ENCODE results near the gene PREB.
"Not testable (repeated sequence)": the region's sequence is repeated elsewhere in the genome, so short reads cannot be mapped to it uniquely, and the experiment has no call there.

PREB gene, protein sequence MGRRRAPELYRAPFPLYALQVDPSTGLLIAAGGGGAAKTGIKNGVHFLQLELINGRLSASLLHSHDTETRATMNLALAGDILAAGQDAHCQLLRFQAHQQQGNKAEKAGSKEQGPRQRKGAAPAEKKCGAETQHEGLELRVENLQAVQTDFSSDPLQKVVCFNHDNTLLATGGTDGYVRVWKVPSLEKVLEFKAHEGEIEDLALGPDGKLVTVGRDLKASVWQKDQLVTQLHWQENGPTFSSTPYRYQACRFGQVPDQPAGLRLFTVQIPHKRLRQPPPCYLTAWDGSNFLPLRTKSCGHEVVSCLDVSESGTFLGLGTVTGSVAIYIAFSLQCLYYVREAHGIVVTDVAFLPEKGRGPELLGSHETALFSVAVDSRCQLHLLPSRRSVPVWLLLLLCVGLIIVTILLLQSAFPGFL

DNA sequence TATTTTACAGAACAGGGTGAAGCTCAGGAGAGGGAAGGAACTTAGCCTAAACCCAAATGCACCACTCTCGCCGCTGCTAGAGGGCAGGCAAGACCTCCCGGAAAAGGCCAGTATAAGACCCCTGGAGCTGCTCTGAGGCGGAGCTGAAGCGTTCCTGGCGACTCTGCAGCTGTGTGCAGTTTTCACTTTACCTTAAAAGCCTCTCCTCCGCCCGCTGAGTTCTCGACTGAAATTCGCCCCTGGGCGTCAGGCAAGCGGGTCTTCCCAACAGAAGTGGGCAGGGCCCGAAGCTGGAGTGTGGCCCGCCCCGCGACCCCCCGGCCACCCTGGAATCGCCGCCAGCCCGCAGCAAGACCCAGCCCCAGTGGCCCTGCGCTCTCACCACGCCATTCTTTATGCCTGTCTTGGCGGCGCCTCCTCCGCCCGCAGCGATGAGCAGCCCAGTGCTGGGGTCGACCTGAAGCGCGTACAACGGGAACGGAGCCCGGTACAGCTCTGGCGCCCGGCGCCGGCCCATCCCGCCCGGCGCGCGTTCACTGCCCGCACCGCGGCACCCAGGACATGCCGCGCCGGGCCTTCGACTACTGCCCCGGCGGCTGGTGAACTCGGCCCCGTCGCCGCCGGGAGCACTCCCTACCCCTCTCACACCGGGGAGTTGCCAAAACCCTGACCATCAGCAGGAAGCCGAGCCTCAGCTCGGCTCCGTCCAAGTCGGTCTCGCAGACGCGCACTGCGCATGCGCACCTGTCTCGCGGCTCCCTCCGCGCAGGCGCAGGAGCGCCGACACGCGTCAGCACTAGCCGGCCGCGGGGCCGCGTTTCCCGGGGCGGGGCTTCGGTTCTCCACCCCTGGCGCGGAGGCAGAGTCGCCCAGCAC is at the start of gene PREB:
TSS of gene PREB (minus strand) at position 732 of the 876 bp plus-strand sequence. CDS start at position 517, 215 bp downstream.
- DNase-seq: peak; percentile 97

DNA sequence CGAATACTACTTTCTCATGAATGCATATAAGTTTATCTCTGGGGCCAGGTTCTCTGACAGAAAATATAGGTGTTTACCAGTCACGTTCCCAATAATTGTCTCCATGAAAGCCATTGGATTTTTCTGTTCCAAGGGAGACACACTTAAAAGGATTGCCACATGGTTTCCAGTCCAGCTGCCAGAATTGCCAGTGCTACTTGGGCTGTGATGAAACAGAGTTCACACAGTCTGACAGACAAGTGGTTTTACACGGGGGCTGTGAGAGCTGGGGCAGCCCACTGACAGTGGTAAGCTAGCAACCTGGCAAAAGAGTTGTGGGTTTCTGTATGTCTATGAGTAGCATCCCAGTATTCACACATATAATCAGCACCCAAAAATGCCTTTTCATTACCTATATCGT is 49.7 kb upstream of the PREB start:
- DNase-seq: no peak

DNA sequence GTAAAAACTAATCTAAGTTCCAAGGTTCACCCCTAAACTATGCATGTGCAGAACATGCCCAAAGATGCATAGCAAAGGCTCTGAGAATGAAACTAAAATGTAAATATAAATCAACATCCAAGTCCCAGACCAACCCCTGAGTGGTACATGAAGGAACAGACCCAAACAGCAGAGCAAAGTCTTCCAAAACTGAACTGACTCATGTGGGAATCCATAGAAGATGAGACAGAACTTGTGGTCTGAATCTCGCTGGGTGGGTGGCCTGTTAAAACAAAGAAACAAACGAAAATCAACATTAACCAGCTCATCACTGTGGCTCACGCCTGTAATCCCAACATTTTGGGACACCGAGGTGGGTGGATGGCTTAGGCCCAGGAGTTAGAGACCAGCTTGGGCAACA is 47.9 kb upstream of the PREB start:
- no peak for DNase-seq

DNA sequence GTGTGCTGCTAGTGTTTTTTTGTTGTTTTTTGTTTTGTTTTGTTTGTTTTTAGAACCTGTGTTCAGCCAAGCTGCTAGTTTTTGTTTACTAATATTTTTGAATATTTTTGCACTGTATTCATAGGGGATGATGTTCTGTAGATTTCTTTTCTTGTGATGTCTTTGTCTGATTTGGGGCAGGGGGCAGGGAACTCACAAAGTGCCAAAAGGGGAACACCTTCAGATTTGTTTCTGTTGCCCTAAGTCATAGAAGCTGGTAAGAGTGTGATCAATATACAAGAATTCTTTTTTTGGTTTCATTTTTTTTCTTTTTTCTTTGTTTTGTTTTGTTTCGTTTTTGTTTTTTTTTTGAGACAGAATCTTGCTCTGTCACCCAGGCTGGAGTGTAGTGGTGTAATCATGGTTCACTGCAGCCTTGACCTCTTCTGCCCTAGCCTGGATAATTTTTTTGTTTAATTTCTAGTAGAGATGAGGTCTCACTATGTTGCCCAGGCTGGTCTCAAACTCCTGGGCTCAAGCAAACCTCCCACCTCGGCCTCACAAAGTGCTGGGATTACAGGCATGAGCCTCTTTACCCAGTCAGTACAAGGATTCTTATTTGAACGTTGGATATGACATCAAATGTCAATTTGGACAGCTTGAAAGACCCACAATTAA is 45.0 kb upstream of the PREB start:
- no peak for DNase-seq

DNA sequence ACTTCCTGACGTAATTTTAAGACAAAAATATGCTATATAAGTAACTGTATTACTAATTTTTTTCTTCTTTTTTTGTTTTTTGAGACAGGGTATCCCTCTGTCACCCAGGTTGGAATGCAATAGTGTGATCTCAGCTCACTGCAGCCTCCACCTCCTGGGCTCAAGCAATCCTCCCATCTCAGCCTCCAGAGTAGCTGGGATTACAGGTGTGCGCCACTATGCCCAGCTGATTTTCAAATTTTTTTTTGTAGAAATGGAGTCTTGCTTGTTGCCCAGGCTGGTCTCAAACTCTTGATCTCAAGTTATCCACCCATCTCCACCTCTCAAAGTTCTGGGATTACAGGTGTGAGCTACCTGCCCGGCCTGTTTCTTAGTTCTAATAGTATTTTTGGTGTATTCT is 44.0 kb upstream of the PREB start:
- no peak for DNase-seq

DNA sequence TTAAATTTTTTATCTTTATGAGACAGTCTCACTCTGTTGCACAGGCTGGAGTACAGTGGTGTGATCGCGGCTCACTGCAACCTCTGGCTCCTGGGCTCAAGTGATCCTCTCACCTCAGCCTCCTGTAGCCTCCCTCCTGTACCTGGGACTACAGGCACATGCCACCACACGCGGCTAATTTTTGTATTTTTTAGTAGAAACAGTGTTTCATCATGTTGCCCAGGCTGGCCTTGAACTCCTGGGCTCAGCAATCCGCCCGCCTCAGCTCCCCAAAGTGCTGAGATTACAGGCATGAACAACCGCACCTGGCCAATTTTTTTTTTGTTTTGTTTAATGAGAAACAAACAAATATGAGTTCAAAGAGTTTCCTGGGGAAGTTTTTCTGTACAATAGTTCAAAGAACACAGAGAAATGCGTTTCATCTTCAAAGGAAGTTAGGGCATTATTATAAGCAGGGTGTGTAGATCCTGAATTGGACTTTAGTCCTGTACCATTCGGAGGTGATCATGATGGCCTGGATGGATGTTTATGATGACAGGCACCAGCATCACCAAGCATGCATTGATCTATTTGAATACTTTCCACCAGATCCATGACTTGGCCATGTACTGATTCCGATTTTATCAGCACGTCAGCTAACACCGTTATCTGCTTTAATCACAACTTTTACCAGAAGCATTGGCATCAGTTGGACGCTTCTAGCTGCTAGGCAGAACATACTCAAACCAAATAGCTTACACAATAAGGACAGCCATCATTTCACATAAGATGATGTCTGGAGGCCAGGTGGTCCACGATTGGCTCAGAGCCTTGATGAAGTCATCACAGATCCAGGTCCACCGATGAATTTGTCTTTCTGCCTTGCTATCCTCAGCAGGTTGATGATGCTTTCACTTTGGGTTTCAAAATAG is 43.3 kb upstream of the PREB start:
- no peak for DNase-seq

DNA sequence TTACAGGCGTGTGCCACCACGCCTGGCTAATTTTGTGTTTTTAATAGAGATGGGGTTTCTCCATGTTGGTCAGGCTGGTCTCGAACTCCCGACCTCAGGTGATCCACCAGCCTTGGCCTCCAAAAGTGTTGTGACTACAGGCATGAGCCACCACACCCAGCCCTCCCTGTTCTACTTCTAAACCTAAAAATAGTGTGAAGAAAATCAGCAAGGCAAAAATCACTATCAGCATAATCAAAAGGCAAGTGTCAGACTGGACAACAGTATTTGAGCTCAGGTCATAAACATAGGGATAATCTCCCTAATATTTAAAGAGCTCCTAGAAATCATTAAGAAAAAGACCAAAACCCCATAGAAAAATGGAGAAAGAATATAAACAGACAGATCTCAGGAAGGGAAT is 41.3 kb upstream of the PREB start:
- not testable (repeated sequence) for DNase-seq

DNA sequence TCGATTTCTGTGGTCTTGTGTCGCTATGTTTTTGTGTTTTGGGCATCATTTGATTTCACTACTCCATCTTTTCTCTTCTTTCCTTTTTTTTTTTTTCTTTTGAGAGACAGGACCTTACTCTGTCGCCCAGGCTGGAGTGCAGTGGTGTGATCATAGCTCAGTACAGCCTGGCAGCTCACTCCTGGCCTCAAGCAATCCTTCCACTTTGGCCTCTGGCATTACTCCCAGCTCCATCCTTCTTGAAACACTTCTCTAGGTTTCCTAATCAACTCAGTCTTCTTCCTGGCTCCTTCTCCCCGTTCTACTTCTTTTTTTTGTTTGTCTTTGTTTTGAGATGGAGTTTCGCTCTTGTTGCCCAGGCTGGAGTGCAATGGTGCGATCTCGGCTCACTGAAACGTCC is 40.9 kb upstream of the PREB start:
- no peak for DNase-seq

DNA sequence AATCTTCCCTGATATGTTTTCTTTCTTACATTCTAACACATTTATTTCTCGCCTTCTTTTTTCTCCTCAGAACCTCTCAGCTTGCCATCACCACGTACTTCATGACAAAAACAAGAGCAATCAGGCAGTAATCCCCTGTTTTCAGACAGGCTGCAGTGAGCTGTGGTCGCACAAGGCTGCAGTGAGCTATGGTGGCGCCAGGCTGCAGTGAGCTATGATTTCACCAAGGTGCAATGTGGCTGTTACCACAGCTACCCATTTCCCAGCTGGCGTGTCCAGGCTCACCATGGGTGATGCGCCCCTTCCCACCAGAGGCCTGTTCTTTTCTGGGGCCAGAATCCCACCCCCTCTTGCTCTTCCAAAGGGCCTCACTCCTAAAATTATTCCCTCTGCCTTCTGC is 40.2 kb upstream of the PREB start:
- DNase-seq: no peak

DNA sequence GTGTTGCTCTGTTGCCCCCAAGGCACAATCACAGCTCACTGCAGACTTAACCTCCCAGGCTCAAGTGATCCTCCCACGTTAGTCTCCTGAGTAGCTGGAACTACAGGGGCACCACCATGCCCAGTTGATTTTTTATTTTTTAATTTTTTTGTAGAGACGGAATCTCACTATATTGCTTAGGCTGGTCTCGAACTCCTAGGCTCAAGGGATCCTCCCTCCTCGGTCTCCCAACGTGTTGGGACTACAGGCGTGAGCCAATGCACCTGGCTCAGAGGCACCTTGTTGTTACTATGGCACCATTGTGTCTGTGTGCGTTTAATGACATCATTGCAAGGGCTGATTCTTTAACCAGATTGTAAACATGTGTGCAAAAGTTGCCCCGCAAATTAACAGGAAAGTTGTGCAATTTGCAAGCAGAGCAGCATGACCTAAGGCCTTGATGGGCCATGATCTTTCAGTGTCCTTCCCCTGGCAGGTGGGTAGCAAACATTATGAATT is 37.0 kb upstream of the PREB start:
- DNase-seq: no peak

DNA sequence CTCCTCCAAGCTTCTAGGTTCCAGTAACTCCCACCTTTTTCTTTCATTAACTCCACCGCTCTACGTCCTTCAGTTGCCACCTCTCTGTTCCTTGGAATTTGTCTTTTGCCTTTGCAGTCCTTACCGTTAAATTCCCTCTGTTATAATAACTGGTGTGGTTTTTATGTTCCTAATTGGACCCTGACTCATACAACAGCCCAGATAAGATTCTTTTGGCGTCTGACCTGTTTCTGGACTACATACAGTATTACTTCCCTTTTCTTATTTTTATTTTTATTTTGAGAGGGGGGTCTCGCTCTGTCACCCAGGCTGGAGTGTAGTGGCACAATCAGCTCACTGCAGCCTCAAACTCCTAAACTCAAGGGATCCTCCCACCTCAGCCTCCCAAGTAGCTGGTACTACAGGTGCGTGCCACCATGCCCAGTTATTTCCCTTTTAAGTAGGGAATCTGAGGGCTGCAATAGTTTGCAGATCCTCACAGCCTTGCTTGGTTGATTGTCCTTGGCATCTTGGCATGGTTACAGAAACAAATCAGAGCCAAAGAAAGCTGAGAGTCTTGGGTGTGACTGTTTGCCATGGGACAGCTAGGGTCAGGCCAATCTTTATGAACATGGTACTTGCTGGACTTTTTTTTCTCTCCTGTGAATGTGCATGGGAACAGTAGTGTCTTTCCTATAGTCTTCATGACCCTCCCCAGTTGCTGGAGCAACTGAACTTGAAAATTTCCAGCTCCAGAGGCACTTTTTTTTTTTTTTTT is 36.3 kb upstream of the PREB start:
- DNase-seq: no peak

DNA sequence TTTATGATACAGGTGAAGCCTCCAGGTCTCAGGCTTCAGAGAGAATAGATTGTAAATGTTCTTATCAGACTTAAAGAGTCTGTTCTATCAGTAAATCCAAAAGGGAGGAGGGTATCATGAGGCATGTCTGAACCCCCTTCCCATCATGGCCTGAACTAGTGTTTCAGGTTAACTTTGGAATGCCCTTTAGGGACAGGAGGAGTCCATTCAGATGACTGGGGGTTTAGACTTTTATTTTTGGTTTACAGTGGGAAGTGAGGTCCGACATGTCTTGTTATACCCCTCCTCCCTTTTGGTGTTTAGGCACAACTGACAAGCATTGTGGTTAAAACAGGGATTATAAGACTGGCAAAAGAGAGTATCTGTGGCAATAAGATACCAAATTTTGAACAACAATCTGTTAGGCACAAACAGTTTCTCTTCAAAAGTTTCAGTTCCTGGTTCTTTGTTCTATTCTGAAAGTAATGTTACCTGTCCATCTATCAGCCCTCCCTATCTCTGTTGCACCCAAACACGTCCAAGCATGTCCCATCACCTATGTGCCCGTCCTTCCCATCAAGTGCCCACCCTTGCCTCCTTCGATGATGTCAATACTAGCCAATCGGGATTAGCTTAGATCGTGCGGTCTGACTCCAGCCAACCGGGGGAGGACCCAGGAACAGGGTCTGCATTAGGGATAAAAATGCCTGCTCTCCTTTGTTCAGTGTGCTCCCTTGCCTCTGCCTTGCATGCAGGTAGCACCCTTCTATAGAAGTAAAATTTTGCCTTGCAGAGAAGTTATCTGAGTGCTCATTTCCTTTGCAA is 30.7 kb upstream of the PREB start:
- DNase-seq: no peak

DNA sequence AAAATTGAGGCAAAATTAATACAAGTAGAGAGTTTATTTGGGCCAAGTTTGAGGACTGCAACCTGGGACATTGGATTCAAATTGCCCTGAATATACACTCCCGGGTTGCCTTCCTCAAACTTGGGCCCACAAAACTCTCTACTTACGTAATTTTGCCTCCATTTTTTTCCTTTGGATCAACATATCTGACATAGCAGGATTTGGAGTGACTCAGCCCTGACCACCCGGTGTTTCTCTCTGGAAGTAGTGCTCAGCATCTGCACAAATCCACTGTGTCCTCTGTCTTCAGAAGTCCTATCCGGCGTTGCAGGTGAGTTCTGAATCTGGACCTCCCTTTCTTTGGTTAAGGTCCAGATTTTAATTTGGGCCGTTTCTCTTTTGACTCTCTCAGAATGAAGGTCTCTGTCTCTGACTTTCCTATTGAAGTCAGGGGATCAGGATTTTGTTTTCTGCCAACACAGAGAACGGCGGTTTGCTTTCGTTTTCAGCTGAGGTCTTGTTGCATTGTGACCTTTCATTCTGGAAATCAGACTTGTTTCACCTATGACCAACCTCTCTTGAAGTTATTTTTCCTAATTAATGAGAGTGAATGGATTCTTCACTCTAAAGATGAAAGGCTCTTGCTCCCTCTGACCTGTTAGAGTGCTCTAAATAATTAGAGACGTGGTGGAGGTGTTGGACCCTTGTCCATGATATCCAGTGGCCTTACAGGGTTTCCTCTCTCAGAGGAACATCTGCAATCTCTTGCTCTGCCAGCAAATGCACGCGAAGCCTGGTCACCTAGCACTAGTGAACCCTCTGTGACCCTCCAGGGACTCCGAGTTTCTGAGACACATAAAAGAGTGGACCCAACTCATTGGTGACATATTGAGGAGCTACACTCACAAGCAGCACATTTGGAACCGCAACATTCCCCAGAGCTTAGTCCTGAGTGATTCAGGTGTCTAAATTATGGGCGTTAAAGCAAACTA is 28.0 kb upstream of the PREB start:
- DNase-seq: no peak

DNA sequence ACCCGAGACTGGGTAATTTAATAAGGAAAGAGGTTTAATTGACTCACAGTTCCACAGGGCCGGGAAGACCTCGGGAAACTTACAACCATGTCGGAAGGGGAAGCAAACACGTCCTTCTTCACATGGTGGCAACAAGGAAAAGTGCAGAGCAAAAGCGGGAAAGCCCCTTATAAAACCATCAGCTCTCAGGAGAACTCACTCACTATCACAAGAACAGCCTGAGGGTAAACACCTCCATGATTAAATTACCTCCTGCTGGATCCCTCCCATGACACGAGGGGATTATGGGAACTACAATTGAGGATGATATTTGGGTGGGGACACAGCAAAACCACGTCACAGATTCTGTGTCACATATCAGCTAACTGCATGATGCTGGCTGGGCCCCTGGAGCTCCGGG is 25.8 kb upstream of the PREB start:
- DNase-seq: no peak

DNA sequence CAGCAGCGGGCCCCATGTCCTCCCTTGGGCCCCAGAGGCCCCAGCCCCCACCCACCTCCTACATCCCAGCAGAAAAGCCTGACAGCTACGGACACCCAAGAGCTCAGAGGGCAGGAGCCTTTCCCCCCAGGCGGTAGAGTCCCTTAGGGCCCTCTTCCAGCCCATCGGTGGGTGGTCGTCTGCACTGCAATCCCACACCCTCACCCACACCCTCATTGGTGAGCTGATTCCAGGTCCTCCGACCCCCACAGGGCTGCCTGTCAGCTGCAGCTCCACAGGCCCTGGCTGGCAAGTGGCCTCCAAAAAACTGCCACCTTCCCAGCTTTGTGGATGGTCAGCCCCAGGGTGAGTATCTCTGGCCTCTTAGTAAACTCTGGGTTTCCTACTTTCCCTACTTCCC is 24.8 kb upstream of the PREB start:
- DNase-seq: no peak

DNA sequence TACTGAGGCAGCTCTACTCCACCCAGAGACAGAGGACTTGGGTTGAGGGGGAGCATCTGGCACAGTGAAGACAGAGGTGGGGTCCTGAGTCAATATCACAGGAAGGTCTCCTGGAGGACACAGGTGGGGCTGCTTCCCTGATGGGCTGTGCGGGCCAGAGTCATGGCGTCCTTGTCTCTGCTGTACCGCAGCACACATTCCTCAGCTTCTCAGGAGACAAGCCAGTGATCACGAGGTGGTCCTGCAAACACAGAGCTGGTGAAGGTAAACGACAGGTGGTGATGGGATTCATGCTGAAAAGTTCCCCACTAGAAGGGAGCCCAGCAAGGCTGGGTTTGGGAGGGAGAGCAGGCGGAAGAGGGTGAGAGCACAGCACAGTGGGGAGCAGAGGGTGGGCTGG is 24.0 kb upstream of the PREB start:
- no peak for DNase-seq

DNA sequence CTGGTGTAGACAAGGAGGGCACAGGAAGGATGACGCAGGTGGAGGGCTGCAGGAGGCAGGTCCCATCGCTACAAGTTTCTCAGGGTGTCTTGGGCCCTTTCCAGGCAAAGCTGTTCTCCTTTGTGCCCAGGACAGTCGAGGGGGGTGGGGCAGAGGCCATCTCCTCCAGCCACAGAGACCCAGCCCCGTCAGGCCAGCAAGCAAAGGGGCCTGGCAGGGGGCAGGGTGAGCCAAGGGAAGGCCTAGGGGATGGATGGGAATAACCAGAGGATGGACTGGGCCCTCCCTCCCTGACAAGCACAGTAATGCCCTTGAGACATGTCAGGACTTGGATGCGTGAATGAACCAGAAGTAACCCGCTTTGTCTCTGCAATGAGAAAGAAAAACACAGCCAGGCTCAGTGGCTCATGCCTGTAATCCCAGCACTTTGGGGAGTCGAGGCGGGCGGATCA is 20.7 kb upstream of the PREB start:
- no peak for DNase-seq

DNA sequence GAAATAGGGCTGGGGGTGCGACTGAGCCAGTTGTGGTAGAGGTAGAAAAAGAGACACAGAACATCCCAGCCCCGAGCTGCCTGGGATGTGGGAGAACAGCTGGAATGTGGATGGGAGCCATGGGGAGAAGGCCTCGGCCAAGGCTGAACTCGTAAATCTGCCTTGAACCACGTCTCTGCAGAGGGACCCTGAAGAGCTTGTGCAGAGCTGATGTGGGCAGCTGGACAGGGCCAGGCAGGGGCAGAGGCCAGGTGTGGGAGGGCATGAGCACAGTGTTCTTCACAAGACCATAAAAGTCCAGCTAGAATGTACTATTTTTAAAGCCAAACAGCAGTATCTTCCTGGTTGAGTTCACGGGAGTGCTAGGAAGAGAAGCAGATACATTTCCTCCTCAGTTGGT is 20.1 kb upstream of the PREB start:
- DNase-seq: no peak

DNA sequence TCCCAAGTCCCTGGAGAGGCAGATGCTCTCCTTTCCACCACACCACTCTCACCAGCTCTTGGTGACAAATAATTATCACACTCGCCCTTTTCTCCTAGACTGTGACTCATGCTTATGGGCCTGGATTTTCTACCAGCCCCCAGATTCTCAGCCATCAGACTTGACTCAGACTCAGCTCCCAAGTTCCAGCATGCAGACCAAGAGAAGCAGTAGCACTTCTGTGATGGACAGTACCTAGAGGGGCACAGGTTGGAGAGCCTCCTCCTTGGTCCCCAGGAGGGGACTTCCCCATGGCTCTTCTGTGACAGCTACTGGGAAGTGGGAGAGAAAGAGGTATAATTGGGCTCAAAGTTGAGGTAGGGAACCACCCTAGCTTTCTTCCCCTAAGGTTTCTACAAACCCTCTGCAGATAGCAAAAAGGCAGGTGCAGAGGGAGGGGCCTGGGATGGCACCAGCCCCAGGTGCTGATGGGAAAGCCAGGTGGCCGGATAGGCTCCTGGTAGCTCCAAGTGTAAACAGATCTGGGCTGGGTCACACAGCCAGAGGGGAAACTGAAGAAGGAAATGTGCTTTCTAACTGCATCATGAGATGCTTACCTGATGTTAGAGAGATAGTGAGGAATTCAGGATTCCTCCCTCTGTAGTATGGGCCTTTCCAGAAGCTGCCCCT is 18.5 kb upstream of the PREB start:
- no peak for DNase-seq

Measured in CD4-positive, alpha-beta T cell treated with Interleukin-17A for 1 hour (primary cell).